ENCODE measurements around the gene CLCNKA. TPM values are rescaled to one million over a fixed set of nuclear protein-coding genes. Genes with fewer than 3 reads are reported as not detected.

The CLCNKA gene
- total RNA-seq, 1 donor from 2014 or later, result 3.2 TPM

GRCh38 chr1:16072095-16072494 lies 50.3 kb downstream of the CLCNKA start:
- Mint-ChIP-seq H3K9me3 (no peaks in the 10 kb centered on the region), H3K4me1 (peaks cover 14% of the 10 kb centered on the region), H3K27me3 (ENCODE audit: low read depth) (peaks cover 8% of the 10 kb centered on the region), H3K4me3 (peak overlapping the region; percentile 54), H3K36me3 (no peaks in the 10 kb centered on the region), H3K27ac (no peak overlapping the region)
- TF ChIP-seq CTCF (IDR thresholded peaks at IDR 0.05; ENCODE audit: unreplicated experiment), result no peak
- no peak for DNase-seq (ENCODE audit: low spot score in 2 of 2, unreplicated experiment in 2 of 2)

- no peaks in the 10 kb centered on the region for H3K36me3 Mint-ChIP-seq
- peak overlapping the region; percentile 54 for H3K4me3 Mint-ChIP-seq
- peaks cover 8% of the 10 kb centered on the region for H3K4me1 Mint-ChIP-seq
- no peak overlapping the region for H3K27ac Mint-ChIP-seq
- H3K27me3 Mint-ChIP-seq (ENCODE audit: low read depth), result peaks cover 8% of the 10 kb centered on the region
- TF ChIP-seq CTCF (IDR thresholded peaks at IDR 0.05; ENCODE audit: unreplicated experiment), result peak; percentile 10
- no peak for DNase-seq (ENCODE audit: low spot score in 2 of 2, unreplicated experiment in 2 of 2)
- no peaks in the 10 kb centered on the region for H3K9me3 Mint-ChIP-seq
Observed at GRCh38 chr1:16072616-16073484, 51.0 kb downstream of the CLCNKA start.

DNA sequence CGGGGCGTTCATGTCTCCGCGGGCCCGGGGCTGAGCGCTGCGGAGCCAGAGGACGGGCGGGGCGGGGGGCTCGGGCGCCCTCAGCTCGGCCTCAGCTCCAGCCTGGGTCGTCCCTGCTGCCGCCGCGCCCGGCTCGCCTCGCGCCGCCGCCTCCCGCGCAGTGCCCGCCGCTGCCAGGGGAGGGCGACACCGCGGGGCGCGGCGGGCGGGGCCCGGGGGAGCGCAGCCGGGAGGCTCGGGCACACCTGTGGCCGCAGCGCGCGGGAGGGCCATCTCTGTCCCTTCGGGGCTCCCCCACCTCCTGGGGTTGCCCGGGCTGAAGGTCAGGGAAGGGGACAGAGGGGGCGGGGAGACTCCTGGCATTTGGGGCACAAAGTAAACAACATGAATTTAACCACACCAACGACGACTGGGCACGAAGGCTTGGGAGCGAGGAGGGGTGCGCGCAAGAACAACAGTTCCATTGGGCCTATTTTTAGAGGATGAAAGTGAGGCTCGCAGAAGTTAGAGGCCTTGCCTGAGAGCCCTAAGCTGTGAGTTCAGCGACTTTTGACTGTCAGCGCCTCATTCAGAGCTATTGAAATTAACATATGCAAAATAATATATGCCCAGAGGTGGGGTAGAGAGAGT lies 51.8 kb downstream of the CLCNKA start, which contains the start of gene FAM131C:
Gene FAM131C (minus strand): TSS at position 162 of the 630 bp plus-strand sequence. CDS start 209 bp downstream, outside the sequence.
- H3K27me3 Mint-ChIP-seq (ENCODE audit: low read depth), result peaks cover 8% of the 10 kb centered on the region
- peak; percentile 8 for TF ChIP-seq CTCF (IDR thresholded peaks at IDR 0.05; ENCODE audit: unreplicated experiment)

GRCh38 chr1:16074217-16074616 lies 52.4 kb downstream of the CLCNKA start:
- H3K27ac Mint-ChIP-seq, result no peak overlapping the region
- H3K27me3 Mint-ChIP-seq (ENCODE audit: low read depth), result peaks cover 8% of the 10 kb centered on the region
- peaks cover 14% of the 10 kb centered on the region for H3K4me1 Mint-ChIP-seq

More for the DNA sequence above, 51.8 kb downstream of the CLCNKA start, which contains the start of gene FAM131C:
- H3K4me3 Mint-ChIP-seq, result peak within 1 kb of the TSS; percentile 70
- H3K27ac Mint-ChIP-seq, result peak within 1 kb of the TSS; percentile 21
- no peaks in the 10 kb centered on the region for H3K9me3 Mint-ChIP-seq
- DNase-seq (ENCODE audit: low spot score in 2 of 2, unreplicated experiment in 2 of 2), result peak in 1 of 2 experiments; percentile 64
- H3K4me1 Mint-ChIP-seq, result peaks cover 8% of the 10 kb centered on the region
- H3K36me3 Mint-ChIP-seq, result no peaks in the 10 kb centered on the region

More at GRCh38 chr1:16074217-16074616, 52.4 kb downstream of the CLCNKA start:
- Mint-ChIP-seq H3K4me3 (peak overlapping the region; percentile 70), H3K36me3 (no peaks in the 10 kb centered on the region), H3K9me3 (no peaks in the 10 kb centered on the region)
- TF ChIP-seq CTCF (IDR thresholded peaks at IDR 0.05; ENCODE audit: unreplicated experiment), result no peak
- DNase-seq (ENCODE audit: low spot score in 2 of 2, unreplicated experiment in 2 of 2), result no peak
